HepG2 (cell line): Measurements from ENCODE around the gene MAP1LC3A. TPM values are rescaled to one million over a fixed set of nuclear protein-coding genes. Genes with fewer than 3 reads are reported as not detected.
A peak's percentile ranks its signal among the peaks of the same experiment; 100 is the strongest.

Source experiments
- ATF4 ChIP-seq, 2 experiments: fragments of 450-650 bp in 1 of 2; sonication (generic) in 1 of 2; formaldehyde crosslinking; IDR thresholded peaks; 2 replicates each; pipeline versions ENCODE4 v1.5.0 to v1.8.0; 2020 to 2022; ENCODE audit warnings: mild to moderate bottlenecking in 1 of 2, missing genetic modification reagents in 1 of 2
- CBX2 ChIP-seq, 2 experiments: fragments of 200-600 bp in 1 of 2; sonication (generic); formaldehyde crosslinking in 1 of 2; IDR thresholded peaks; 2 replicates each; pipeline versions ENCODE4 v1.7.0 to v1.8.1; 2018 to 2022; ENCODE audit warnings: low read depth in 2 of 2, low read length in 1 of 2, mild to moderate bottlenecking in 1 of 2, missing genetic modification reagents in 1 of 2
- FOXK1 ChIP-seq: sonication (generic); formaldehyde crosslinking; IDR thresholded peaks from 2 replicates; pipeline ENCODE4 v1.4.0; 2020; ENCODE audit warnings: low read depth, missing genetic modification reagents, borderline replicate concordance
- MATR3 ChIP-seq: sonication (generic); formaldehyde crosslinking; IDR thresholded peaks from 2 replicates; pipeline ENCODE4 v1.4.0; 2020; ENCODE audit warnings: missing genetic modification reagents
- MAZ ChIP-seq, 2 experiments: sonication (generic) in 1 of 2; formaldehyde crosslinking in 1 of 2; IDR thresholded peaks; 2 replicates each; pipeline versions ENCODE4 v1.5.0 to v1.6.1; 2012 to 2020; ENCODE audit warnings: low read depth in 2 of 2, mild to moderate bottlenecking in 2 of 2, borderline replicate concordance in 1 of 2, improper control_type of control experiment in 1 of 2, low read length in 1 of 2, missing genetic modification reagents in 1 of 2, moderate library complexity in 1 of 2
- NR3C1 ChIP-seq: sonication (generic); formaldehyde crosslinking; IDR thresholded peaks from 2 replicates; pipeline ENCODE4 v1.4.0; 2020; ENCODE audit warnings: missing genetic modification reagents
- PHF5A ChIP-seq: IDR thresholded peaks from one replicate; pipeline ENCODE4 v1.6.1; 2018; ENCODE audit warnings: low read depth, missing genetic modification reagents; ENCODE audit not compliant: unreplicated experiment
- SIN3B ChIP-seq: fragments of 150-350 bp; IDR thresholded peaks from 2 replicates; pipeline ENCODE4 v1.6.1; 2014; ENCODE audit warnings: low read length
- SNAPC2 ChIP-seq: sonication (generic); formaldehyde crosslinking; IDR thresholded peaks from 2 replicates; pipeline ENCODE4 v1.8.1; 2022; ENCODE audit warnings: mild to moderate bottlenecking, missing genetic modification reagents
- ZBTB4 ChIP-seq: sonication (generic); formaldehyde crosslinking; IDR thresholded peaks from 2 replicates; pipeline ENCODE4 v1.4.0; 2020; ENCODE audit warnings: missing genetic modification reagents, mild to moderate bottlenecking, borderline replicate concordance
- ZNF230 ChIP-seq: sonication (generic); formaldehyde crosslinking; IDR thresholded peaks from 2 replicates; pipeline ENCODE4 v1.4.0; 2020; ENCODE audit warnings: mild to moderate bottlenecking, missing genetic modification reagents
- ZNF383 ChIP-seq: sonication (generic); formaldehyde crosslinking; IDR thresholded peaks from 2 replicates; pipeline ENCODE4 v1.4.0; 2020; ENCODE audit warnings: missing genetic modification reagents, mild to moderate bottlenecking, borderline replicate concordance
- ZNF430 ChIP-seq: sonication (generic); formaldehyde crosslinking; IDR thresholded peaks from 2 replicates; pipeline ENCODE4 v1.9.0; 2021; ENCODE audit warnings: mild to moderate bottlenecking, missing genetic modification reagents
- ZNF546 ChIP-seq: sonication (generic); formaldehyde crosslinking; conservative IDR thresholded peaks from 2 replicates; pipeline ENCODE4 v1.8.1; 2023; ENCODE audit warnings: mild to moderate bottlenecking, missing genetic modification reagents
- ZNF615 ChIP-seq: sonication (generic); formaldehyde crosslinking; IDR thresholded peaks from 2 replicates; pipeline ENCODE4 v1.5.0; 2020; ENCODE audit warnings: mild to moderate bottlenecking, missing genetic modification reagents, borderline replicate concordance
- ZNF660 ChIP-seq: sonication (generic); formaldehyde crosslinking; IDR thresholded peaks from 2 replicates; pipeline ENCODE4 v1.5.1; 2020; ENCODE audit warnings: mild to moderate bottlenecking, low read depth, missing genetic modification reagents, borderline replicate concordance
- ZNF746 ChIP-seq: sonication (generic); formaldehyde crosslinking; IDR thresholded peaks from 2 replicates; pipeline ENCODE4 v1.8.0; 2022; ENCODE audit warnings: mild to moderate bottlenecking, missing genetic modification reagents
- ZNF75D ChIP-seq: sonication (generic); formaldehyde crosslinking; IDR thresholded peaks from 2 replicates; pipeline ENCODE4 v1.8.1; 2023; ENCODE audit warnings: missing genetic modification reagents, mild to moderate bottlenecking, borderline replicate concordance
- polyA plus RNA-seq, 8 experiments: library from polyadenylated mRNA; depleted of rRNA in 3 of 8; stranded (reverse) in 7 of 8; unstranded in 1 of 8; fragments of >200 nt; fragmentation: Illumina TruSeq in 4 of 8; extraction: Trizol in 4 of 8; gene quantifications; 2 replicates each; pipeline versions ENCODE4 v1.2.1 to v1.2.3, GENCODE V29; 2011 to 2016; ENCODE audit warnings: low read depth in 4 of 8, missing spikeins in 1 of 8, mixed read lengths in 1 of 8; ENCODE audit not compliant: insufficient read depth in 1 of 8
- total RNA-seq, 5 experiments: library from RNA; depleted of rRNA; stranded (reverse); fragments of >200 nt; fragmentation: Illumina TruSeq; extraction: Trizol; gene quantifications; 2 replicates each; pipeline ENCODE4 v1.2.3, GENCODE V29; 2016; ENCODE audit warnings: low read depth in 1 of 5
- TF ChIP-seq, protein P1 (sequence below): IDR thresholded peaks from 2 replicates; pipeline ENCODE4 v1.4.0; 2020; ENCODE audit warnings: mild to moderate bottlenecking, missing genetic modification reagents

Gene MAP1LC3A
- total and polyA plus RNA-seq, 2 of the 13 experiments (the other 11 are each of a cell fraction or from before 2014, with no cell fraction given), result not detected

DNA sequence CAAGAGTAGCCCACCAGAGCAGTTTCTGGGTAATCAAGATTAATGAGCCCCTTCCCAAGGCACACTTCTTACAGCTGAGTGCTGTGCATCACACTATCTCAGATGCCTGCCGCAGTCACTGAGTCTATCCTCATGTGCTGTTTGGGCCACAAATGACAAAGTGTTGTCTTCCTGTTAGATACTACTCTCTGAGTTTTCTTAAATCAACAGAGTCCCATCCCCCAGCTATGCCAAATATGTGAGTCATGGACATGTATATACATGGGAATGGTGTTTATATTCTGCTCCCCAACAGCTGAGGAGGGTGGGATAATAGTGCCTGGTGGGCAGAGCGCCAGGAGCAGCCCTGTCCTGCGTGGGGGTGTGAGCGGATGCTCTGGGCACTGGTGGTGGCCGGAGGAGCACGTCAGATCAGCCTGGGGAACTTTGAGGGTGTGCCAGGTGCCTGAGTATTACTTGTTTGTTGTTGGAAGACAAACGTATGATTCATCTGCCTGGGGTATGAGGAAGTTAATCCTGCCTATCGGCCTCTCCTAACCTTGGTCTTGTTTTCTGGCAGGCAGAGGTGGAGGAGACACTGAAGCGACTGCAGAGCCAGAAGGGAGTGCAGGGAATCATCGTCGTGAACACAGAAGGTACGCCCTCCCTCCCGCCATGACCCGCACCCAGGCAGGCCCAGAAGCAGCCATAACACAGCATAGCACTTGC, 32.7 kb upstream of the MAP1LC3A start (continued):
- TF ChIP-seq, protein P1, sequence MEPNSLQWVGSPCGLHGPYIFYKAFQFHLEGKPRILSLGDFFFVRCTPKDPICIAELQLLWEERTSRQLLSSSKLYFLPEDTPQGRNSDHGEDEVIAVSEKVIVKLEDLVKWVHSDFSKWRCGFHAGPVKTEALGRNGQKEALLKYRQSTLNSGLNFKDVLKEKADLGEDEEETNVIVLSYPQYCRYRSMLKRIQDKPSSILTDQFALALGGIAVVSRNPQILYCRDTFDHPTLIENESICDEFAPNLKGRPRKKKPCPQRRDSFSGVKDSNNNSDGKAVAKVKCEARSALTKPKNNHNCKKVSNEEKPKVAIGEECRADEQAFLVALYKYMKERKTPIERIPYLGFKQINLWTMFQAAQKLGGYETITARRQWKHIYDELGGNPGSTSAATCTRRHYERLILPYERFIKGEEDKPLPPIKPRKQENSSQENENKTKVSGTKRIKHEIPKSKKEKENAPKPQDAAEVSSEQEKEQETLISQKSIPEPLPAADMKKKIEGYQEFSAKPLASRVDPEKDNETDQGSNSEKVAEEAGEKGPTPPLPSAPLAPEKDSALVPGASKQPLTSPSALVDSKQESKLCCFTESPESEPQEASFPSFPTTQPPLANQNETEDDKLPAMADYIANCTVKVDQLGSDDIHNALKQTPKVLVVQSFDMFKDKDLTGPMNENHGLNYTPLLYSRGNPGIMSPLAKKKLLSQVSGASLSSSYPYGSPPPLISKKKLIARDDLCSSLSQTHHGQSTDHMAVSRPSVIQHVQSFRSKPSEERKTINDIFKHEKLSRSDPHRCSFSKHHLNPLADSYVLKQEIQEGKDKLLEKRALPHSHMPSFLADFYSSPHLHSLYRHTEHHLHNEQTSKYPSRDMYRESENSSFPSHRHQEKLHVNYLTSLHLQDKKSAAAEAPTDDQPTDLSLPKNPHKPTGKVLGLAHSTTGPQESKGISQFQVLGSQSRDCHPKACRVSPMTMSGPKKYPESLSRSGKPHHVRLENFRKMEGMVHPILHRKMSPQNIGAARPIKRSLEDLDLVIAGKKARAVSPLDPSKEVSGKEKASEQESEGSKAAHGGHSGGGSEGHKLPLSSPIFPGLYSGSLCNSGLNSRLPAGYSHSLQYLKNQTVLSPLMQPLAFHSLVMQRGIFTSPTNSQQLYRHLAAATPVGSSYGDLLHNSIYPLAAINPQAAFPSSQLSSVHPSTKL (CRISPR knock-in tag), result peak; percentile 98
- TF ChIP-seq NR3C1 (CRISPR knock-in tag), result no peak
- TF ChIP-seq ZNF660 (CRISPR knock-in tag), result peak; percentile 24; the same call in 1 of the 2 replicates
- no peak for TF ChIP-seq ZNF75D
- 0 out of 2 replicates have a peak, but pooled peaks have one; percentile 49 for TF ChIP-seq SIN3B
- TF ChIP-seq ZNF746, result peak; percentile 56; the same call in 1 of the 2 replicates
- no peak for TF ChIP-seq ZNF430 (CRISPR knock-in tag)
- TF ChIP-seq ZBTB4 (CRISPR knock-in tag), result peak; percentile 98
- TF ChIP-seq ZNF383 (CRISPR knock-in tag), result peak; percentile 89; the same call in 1 of the 2 replicates
- TF ChIP-seq ZNF546 (CRISPR knock-in tag), result no peak
- TF ChIP-seq CBX2 (IDR thresholded peaks at IDR 0.05; ENCODE audit: low read depth, low read length), result no peak
- peak; percentile 70; the same call in 1 of the 2 replicates for TF ChIP-seq CBX2 (CRISPR knock-in tag; IDR thresholded peaks at IDR 0.05; ENCODE audit: low read depth)
- 0 out of 2 replicates have a peak, but pooled peaks have one; percentile 30 for TF ChIP-seq ZNF615
- TF ChIP-seq PHF5A, result peak; percentile 97
- peak in 1 of 2 experiments; percentile 78; a peak in 2 of 4 replicates for TF ChIP-seq ATF4 (CRISPR knock-in tag; IDR thresholded peaks at IDR 0.05)
- TF ChIP-seq MATR3 (CRISPR knock-in tag), result no peak
- peak; percentile 83 for TF ChIP-seq SNAPC2 (CRISPR knock-in tag)
- TF ChIP-seq ZNF230 (CRISPR knock-in tag), result no peak; the same call in 1 of the 2 replicates
- peak; percentile 97 for TF ChIP-seq FOXK1 (CRISPR knock-in tag)
- TF ChIP-seq MAZ (IDR thresholded peaks at IDR 0.05; ENCODE audit: borderline replicate concordance, low read depth, low read length), result peak; percentile 61; the same call in 1 of the 2 replicates
- peak; percentile 29; the same call in 1 of the 2 replicates for TF ChIP-seq MAZ (CRISPR knock-in tag; IDR thresholded peaks at IDR 0.05; ENCODE audit: low read depth)
